IPS-18c (cell line): ENCODE measurements around the gene FAM25C.
"Not testable (repeated sequence)": the region's sequence is repeated elsewhere in the genome, so short reads cannot be mapped to it uniquely, and the experiment has no call there.

ENCODE experiments used
- H3K4me3 ChIP-seq: 2 replicates; pipeline ENCODE4 v1.7.0; 2013; ENCODE audit warnings: low read depth, mild to moderate bottlenecking, low read length, moderate library complexity; ENCODE audit not compliant: insufficient read depth
- H3K9me3 ChIP-seq: one replicate; pipeline ENCODE4 v1.6.1; 2013; ENCODE audit warnings: mild to moderate bottlenecking, low read length, moderate library complexity; ENCODE audit not compliant: control insufficient read depth, insufficient read depth

The FAM25C gene

GRCh38 chr10:47999691-48000090 lies at the start of gene FAM25C:
FAM25C (minus strand) TSS chr10:47999791; CDS start chr10:47999765, 26 bp downstream.
- H3K4me3 ChIP-seq, H3K9me3 ChIP-seq: not testable (repeated sequence)

GRCh38 chr10:48044557-48044956 lies 45.0 kb upstream of the FAM25C start:
- not testable (repeated sequence) for H3K4me3 ChIP-seq, H3K9me3 ChIP-seq

- not testable (repeated sequence) for H3K4me3 ChIP-seq, H3K9me3 ChIP-seq
Measured at GRCh38 chr10:48031390-48031789, 31.8 kb upstream of the FAM25C start.

GRCh38 chr10:48002306-48002705 lies 2.7 kb upstream of the FAM25C start:
- H3K4me3 ChIP-seq, H3K9me3 ChIP-seq: not testable (repeated sequence)

- H3K9me3 ChIP-seq: not testable (repeated sequence)
Measured at GRCh38 chr10:47994045-47994444, 5.5 kb downstream of the FAM25C start.

GRCh38 chr10:47992560-47992959 lies 7.0 kb downstream of the FAM25C start:
- H3K9me3 ChIP-seq, H3K4me3 ChIP-seq: not testable (repeated sequence)

More at GRCh38 chr10:47994045-47994444, 5.5 kb downstream of the FAM25C start:
- H3K4me3 ChIP-seq: not testable (repeated sequence)

- H3K9me3 ChIP-seq, H3K4me3 ChIP-seq: not testable (repeated sequence)
Measured at GRCh38 chr10:47991706-47992105, 7.9 kb downstream of the FAM25C start.

- H3K4me3 ChIP-seq, H3K9me3 ChIP-seq: not testable (repeated sequence)
Measured at GRCh38 chr10:47990097-47990496, 9.5 kb downstream of the FAM25C start.

GRCh38 chr10:47989542-47989950 lies 10.0 kb downstream of the FAM25C start:
- H3K4me3 ChIP-seq, H3K9me3 ChIP-seq: not testable (repeated sequence)

- H3K9me3 ChIP-seq, H3K4me3 ChIP-seq: not testable (repeated sequence)
Measured at GRCh38 chr10:47988718-47989541, 10.7 kb downstream of the FAM25C start.

- H3K9me3 ChIP-seq, H3K4me3 ChIP-seq: not testable (repeated sequence)
Measured at GRCh38 chr10:47987952-47988351, 11.6 kb downstream of the FAM25C start.

GRCh38 chr10:47986413-47987230 lies 13.0 kb downstream of the FAM25C start:
- H3K4me3 ChIP-seq, H3K9me3 ChIP-seq: not testable (repeated sequence)

GRCh38 chr10:47975409-47975808 lies 24.2 kb downstream of the FAM25C start:
- not testable (repeated sequence) for H3K9me3 ChIP-seq, H3K4me3 ChIP-seq

GRCh38 chr10:47973131-47973530 lies 26.5 kb downstream of the FAM25C start:
- not testable (repeated sequence) for H3K4me3 ChIP-seq, H3K9me3 ChIP-seq

GRCh38 chr10:47972077-47972476 lies 27.5 kb downstream of the FAM25C start:
- not testable (repeated sequence) for H3K9me3 ChIP-seq

GRCh38 chr10:47971598-47971997 lies 28.0 kb downstream of the FAM25C start:
- not testable (repeated sequence) for H3K9me3 ChIP-seq, H3K4me3 ChIP-seq

More at GRCh38 chr10:47972077-47972476, 27.5 kb downstream of the FAM25C start:
- not testable (repeated sequence) for H3K4me3 ChIP-seq

- H3K4me3 ChIP-seq, H3K9me3 ChIP-seq: not testable (repeated sequence)
Measured at GRCh38 chr10:47970047-47970446, 29.5 kb downstream of the FAM25C start.

GRCh38 chr10:47968988-47969387 lies 30.6 kb downstream of the FAM25C start:
- not testable (repeated sequence) for H3K9me3 ChIP-seq, H3K4me3 ChIP-seq
